HCT116 (cell line): ENCODE results near the gene CPLANE2. TPM values are rescaled to one million over a fixed set of nuclear protein-coding genes. Genes with fewer than 3 reads are reported as not detected.

Source experiments
- ATAC-seq: fragments of 200-7000 bp; cut with Tn5 transposase; 2 replicates; pipeline ENCODE4 v1.9.1; 2020; ENCODE audit warnings: mild to moderate bottlenecking, moderate library complexity
- BruUV-seq: library from RNA; stranded (reverse); fragments of 400-500 nt; replicated peaks from 2 replicates; lab custom pipeline; 2021; lab: Mats Ljungman, UMichigan
- CTCF ChIA-PET: fragments of 300-600 bp; sonication (Branson Sonifier 250); formaldehyde crosslinking; loops from one replicate; lab custom pipeline; 2021; ENCODE audit warnings: antibody characterized with exemption; lab: Charles Lee
- POLR2A ChIA-PET: fragments of 300-600, 350-600 bp; sonication (Branson Sonifier 250); formaldehyde crosslinking; loops from one replicate; lab custom pipeline; 2021; ENCODE audit warnings: antibody characterized with exemption; lab: Charles Lee
- RAD21 ChIA-PET, 2 experiments: fragments of 300-600 bp; sonication (Branson Sonifier 250); formaldehyde crosslinking; loops; one replicate each; lab custom pipeline; 2023; ENCODE audit warnings: low total read pairs in 2 of 2; ENCODE audit not compliant: uncharacterized antibody in 2 of 2, unreplicated experiment in 2 of 2, low non-redundant PET in 1 of 2; lab: Charles Lee
- DNase-seq: peaks from one replicate; pipeline ENCODE4 v3.0.0-alpha.2; 2010; ENCODE audit warnings: low read depth, low spot score
- H2AFZ ChIP-seq: fragments of 200-600 bp; shearing (Covaris generic), sonication (generic); 2 replicates; pipeline ENCODE4 v1.6.1; 2017; ENCODE audit warnings: low read depth, mixed run types, mixed read lengths, antibody characterized with exemption, low read length; ENCODE audit not compliant: poor library complexity, severe bottlenecking
- H3K27ac ChIP-seq: 2 replicates; pipeline ENCODE4 v1.5.1; 2012; ENCODE audit warnings: low read depth, low read length
- H3K27me3 ChIP-seq: fragments of 200-600 bp; sonication (generic); 2 replicates; pipeline ENCODE4 v1.6.1; 2016; ENCODE audit warnings: mixed run types, low read length, mixed read lengths; ENCODE audit not compliant: insufficient read depth
- H3K36me3 ChIP-seq, 2 experiments: fragments of 200-500 bp in 1 of 2; fragments of 200-600 bp in 1 of 2; sonication (Bioruptor generic) in 1 of 2; sonication (generic) in 1 of 2; 2 replicates each; pipeline versions ENCODE4 v1.5.1 to v1.6.1; 2014 to 2016; ENCODE audit warnings: low read length in 2 of 2, inconsistent platforms in 1 of 2, mixed read lengths in 1 of 2, mixed run types in 1 of 2; ENCODE audit not compliant: insufficient read depth in 2 of 2, control insufficient read depth in 1 of 2
- H3K4me1 ChIP-seq, 2 experiments: fragments of 200-600 bp in 1 of 2; sonication (generic) in 1 of 2; 2 replicates each; pipeline versions ENCODE4 v1.5.1 to v1.6.1; 2012 to 2017; ENCODE audit warnings: low read length in 2 of 2, inconsistent platforms in 1 of 2, mild to moderate bottlenecking in 1 of 2, mixed read lengths in 1 of 2, mixed run types in 1 of 2, moderate library complexity in 1 of 2; ENCODE audit not compliant: insufficient read depth in 2 of 2, control insufficient read depth in 1 of 2
- H3K4me2 ChIP-seq: fragments of 200-600 bp; sonication (generic); 2 replicates; pipeline ENCODE4 v1.6.1; 2017; ENCODE audit warnings: mixed run types, low read length, mixed read lengths
- H3K4me3 ChIP-seq, 2 experiments: fragments of 200-600 bp in 1 of 2; sonication (generic) in 1 of 2; replicated peaks in 1 of 2; 2 replicates each; pipeline ENCODE4 v1.5.1; 2011 to 2016; ENCODE audit warnings: low read length in 2 of 2, control low read depth in 1 of 2, low read depth in 1 of 2, mild to moderate bottlenecking in 1 of 2, mixed read lengths in 1 of 2, mixed run types in 1 of 2
- H3K79me2 ChIP-seq: fragments of 200-600 bp; sonication (generic); 2 replicates; pipeline ENCODE4 v1.6.1; 2017; ENCODE audit warnings: mild to moderate bottlenecking, mixed run types, low read length, moderate library complexity, mixed read lengths; ENCODE audit not compliant: insufficient read depth
- H3K9ac ChIP-seq: fragments of 200-600 bp; sonication (generic); 2 replicates; pipeline ENCODE4 v1.6.1; 2016; ENCODE audit warnings: low read length, mixed read lengths
- H3K9me2 ChIP-seq: fragments of 200-600 bp; sonication (generic), shearing (Covaris generic); 2 replicates; pipeline ENCODE4 v1.6.1; 2017; ENCODE audit warnings: mixed run types, mild to moderate bottlenecking, moderate library complexity; ENCODE audit not compliant: insufficient read depth
- H3K9me3 ChIP-seq, 2 experiments: fragments of 200-500 bp in 1 of 2; fragments of 200-600 bp in 1 of 2; sonication (Bioruptor generic) in 1 of 2; sonication (generic) in 1 of 2; 2 replicates each; pipeline ENCODE4 v1.6.1; 2014 to 2017; ENCODE audit warnings: low read length in 2 of 2, mixed read lengths in 2 of 2, inconsistent platforms in 1 of 2, low read depth in 1 of 2, mild to moderate bottlenecking in 1 of 2, mixed run types in 1 of 2, moderate library complexity in 1 of 2; ENCODE audit not compliant: control insufficient read depth in 1 of 2, insufficient read depth in 1 of 2
- H4K20me1 ChIP-seq: fragments of 200-600 bp; sonication (generic), shearing (Covaris generic); 2 replicates; pipeline ENCODE4 v1.6.1; 2017; ENCODE audit warnings: mixed run types, mild to moderate bottlenecking, moderate library complexity; ENCODE audit not compliant: insufficient read depth
- CBX3 ChIP-seq: IDR thresholded peaks from 2 replicates; pipeline ENCODE4 v1.6.1; 2012; ENCODE audit warnings: low read depth
- CEBPB ChIP-seq: IDR thresholded peaks from 2 replicates; pipeline ENCODE4 v1.6.1; 2012; ENCODE audit warnings: low read depth
- CTCF ChIP-seq, 3 experiments: fragments of 200-600 bp in 1 of 3; sonication (generic) in 1 of 3; IDR thresholded peaks in 2 of 3; conservative IDR thresholded peaks in 1 of 3; 2 replicates each; pipeline ENCODE4 v1.5.1; 2012 to 2017; ENCODE audit warnings: low read depth in 2 of 3, low read length in 2 of 3, antibody characterized with exemption in 1 of 3, borderline replicate concordance in 1 of 3, control low read depth in 1 of 3, mild to moderate bottlenecking in 1 of 3, mixed read lengths in 1 of 3, mixed run types in 1 of 3, moderate library complexity in 1 of 3; ENCODE audit not compliant: insufficient read depth in 1 of 3
- ELF1 ChIP-seq: IDR thresholded peaks from 2 replicates; pipeline ENCODE4 v1.6.1; 2012; ENCODE audit warnings: low read depth, borderline replicate concordance
- FOSL1 ChIP-seq: IDR thresholded peaks from 2 replicates; pipeline ENCODE4 v1.6.1; 2012; ENCODE audit warnings: low read depth
- TCF7L2 ChIP-seq: IDR thresholded peaks from 2 replicates; pipeline ENCODE4 v1.7.0; 2011; ENCODE audit warnings: borderline replicate concordance, inconsistent platforms; ENCODE audit not compliant: insufficient read depth, insufficient read length; ENCODE audit errors: extremely low read depth
- intact Hi-C: fragments of 100-400 bp; cut with micrococcal nuclease; formaldehyde crosslinking; loops from 2 replicates; pipeline ENCODE4 v1.10.0; 2022
- total RNA-seq: library from RNA; stranded (reverse); gene quantifications from one replicate; pipeline ENCODE4 v1.2.1, GENCODE V29; 2021; ENCODE audit not compliant: unreplicated experiment
- TF ChIP-seq, protein P1 (sequence below): IDR thresholded peaks from 2 replicates; pipeline ENCODE4 v1.6.1; 2012; ENCODE audit warnings: low read depth

Gene CPLANE2
- total RNA-seq, 1 experiment from 2014 or later: 8.1 TPM

GRCh38 chr1:16231331-16232315 is 5.4 kb downstream of the CPLANE2 start (continued):
- TF ChIP-seq TCF7L2 (no peak), CEBPB (no peak)

GRCh38 chr1:16230744-16231143 is 6.2 kb downstream of the CPLANE2 start:
- Histone ChIP-seq H3K4me3 (no peak overlapping the region), H3K9me3 (no peaks in the 10 kb centered on the region), H3K27ac (no peak overlapping the region), H3K27me3 (no peaks in the 10 kb centered on the region), H3K4me1 (peaks cover 6 to 11% of the 10 kb centered on the region in 2 experiments), H3K4me2 (no peak overlapping the region), H3K36me3 (no peaks in the 10 kb centered on the region), H2AFZ (no peak overlapping the region), H3K79me2 (no peaks in the 10 kb centered on the region; the same call in 1 of the 2 replicates), H4K20me1 (no peaks in the 10 kb centered on the region), H3K9me2 (no peaks in the 10 kb centered on the region), H3K9ac (no peak overlapping the region)
- BruUV-seq: no TSS peak
- ChIA-PET POLR2A (interaction anchor here (1.0 kb wide), 1 partner anchor 24 kb away, joined by 3 read pairs; no protein-coding TSS in a partner anchor), CTCF (no interaction called here), RAD21 (no interaction called here)
- ATAC-seq (no peak), DNase-seq (no peak)
- intact Hi-C loops: no loop called here
- TF ChIP-seq ELF1 (no peak), CTCF (IDR thresholded peaks at IDR 0.05 in 2 of 3, conservative IDR thresholded peaks at IDR 0.05 in 1 of 3; ENCODE audit: borderline replicate concordance in 1 of 3, insufficient read depth in 1 of 3, low read depth in 2 of 3, low read length in 2 of 3) (no peak), FOSL1 (no peak), CEBPB (no peak), CBX3 (no peak)
- TF ChIP-seq, protein P1, sequence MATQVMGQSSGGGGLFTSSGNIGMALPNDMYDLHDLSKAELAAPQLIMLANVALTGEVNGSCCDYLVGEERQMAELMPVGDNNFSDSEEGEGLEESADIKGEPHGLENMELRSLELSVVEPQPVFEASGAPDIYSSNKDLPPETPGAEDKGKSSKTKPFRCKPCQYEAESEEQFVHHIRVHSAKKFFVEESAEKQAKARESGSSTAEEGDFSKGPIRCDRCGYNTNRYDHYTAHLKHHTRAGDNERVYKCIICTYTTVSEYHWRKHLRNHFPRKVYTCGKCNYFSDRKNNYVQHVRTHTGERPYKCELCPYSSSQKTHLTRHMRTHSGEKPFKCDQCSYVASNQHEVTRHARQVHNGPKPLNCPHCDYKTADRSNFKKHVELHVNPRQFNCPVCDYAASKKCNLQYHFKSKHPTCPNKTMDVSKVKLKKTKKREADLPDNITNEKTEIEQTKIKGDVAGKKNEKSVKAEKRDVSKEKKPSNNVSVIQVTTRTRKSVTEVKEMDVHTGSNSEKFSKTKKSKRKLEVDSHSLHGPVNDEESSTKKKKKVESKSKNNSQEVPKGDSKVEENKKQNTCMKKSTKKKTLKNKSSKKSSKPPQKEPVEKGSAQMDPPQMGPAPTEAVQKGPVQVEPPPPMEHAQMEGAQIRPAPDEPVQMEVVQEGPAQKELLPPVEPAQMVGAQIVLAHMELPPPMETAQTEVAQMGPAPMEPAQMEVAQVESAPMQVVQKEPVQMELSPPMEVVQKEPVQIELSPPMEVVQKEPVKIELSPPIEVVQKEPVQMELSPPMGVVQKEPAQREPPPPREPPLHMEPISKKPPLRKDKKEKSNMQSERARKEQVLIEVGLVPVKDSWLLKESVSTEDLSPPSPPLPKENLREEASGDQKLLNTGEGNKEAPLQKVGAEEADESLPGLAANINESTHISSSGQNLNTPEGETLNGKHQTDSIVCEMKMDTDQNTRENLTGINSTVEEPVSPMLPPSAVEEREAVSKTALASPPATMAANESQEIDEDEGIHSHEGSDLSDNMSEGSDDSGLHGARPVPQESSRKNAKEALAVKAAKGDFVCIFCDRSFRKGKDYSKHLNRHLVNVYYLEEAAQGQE: no peak
